ENCODE results near the gene SYT8.
"Not testable (repeated sequence)": the region's sequence is repeated elsewhere in the genome, so short reads cannot be mapped to it uniquely, and the experiment has no call there.

DNA sequence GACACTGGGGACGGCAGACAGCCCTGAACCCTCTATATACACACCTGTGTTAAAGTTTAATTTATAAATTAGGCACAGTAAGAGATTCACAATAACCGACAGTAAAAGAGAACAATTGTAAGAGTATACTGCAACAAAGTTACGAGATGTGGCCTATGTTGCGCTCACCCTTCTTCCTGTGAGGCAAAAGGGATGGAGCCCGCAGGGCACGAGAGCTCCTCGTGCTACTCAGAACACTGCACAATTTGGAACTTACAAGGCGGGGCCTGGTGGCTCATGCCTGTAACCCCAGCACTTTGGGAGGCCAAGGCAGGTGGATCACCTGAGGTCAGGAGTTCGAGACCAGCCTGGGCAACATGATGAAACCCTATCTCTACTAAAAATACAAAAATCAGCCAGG, 21.4 kb upstream of the SYT8 start:
- TF ChIP-seq CTCF (IDR thresholded peaks at IDR 0.05; ENCODE audit: low read depth, low read length, poor library complexity, severe bottlenecking); EZH2phosphoT487 (IDR thresholded peaks at IDR 0.05; ENCODE audit: borderline replicate concordance, low read length): not testable (repeated sequence)

Data from DOHH2 (cell line).